ENCODE results near the gene WDFY1.

WDFY1 gene

GRCh38 chr2:223944703-223945531 lies at the start of gene WDFY1:
TSS of gene WDFY1 (minus strand) at chr2:223945335. CDS start at chr2:223945284, 51 bp downstream.
- peak; percentile 80 for DNase-seq

- no peak for DNase-seq
These were observed 49.5 kb upstream of the WDFY1 start for GRCh38 chr2:223994562-223995162.

- DNase-seq: peak; percentile 62
These were observed 48.6 kb upstream of the WDFY1 start for GRCh38 chr2:223993634-223994232.

GRCh38 chr2:223991611-223992010 lies 46.5 kb upstream of the WDFY1 start:
- no peak for DNase-seq

GRCh38 chr2:223989856-223990232 lies 44.7 kb upstream of the WDFY1 start:
- DNase-seq: no peak

- DNase-seq: no peak
These were observed 44.2 kb upstream of the WDFY1 start for GRCh38 chr2:223989206-223989855.

GRCh38 chr2:223981241-223981640 lies 36.1 kb upstream of the WDFY1 start:
- no peak for DNase-seq

- no peak for DNase-seq
These were observed 35.7 kb upstream of the WDFY1 start for GRCh38 chr2:223980803-223981202.

- no peak for DNase-seq
These were observed 35.2 kb upstream of the WDFY1 start for GRCh38 chr2:223980397-223980735.

GRCh38 chr2:223979730-223980396 lies 34.7 kb upstream of the WDFY1 start:
- no peak for DNase-seq

- no peak for DNase-seq
These were observed 33.3 kb upstream of the WDFY1 start for GRCh38 chr2:223978451-223978850.

GRCh38 chr2:223976635-223977226 lies 31.6 kb upstream of the WDFY1 start:
- DNase-seq: no peak

- DNase-seq: no peak
These were observed 28.5 kb upstream of the WDFY1 start for GRCh38 chr2:223973606-223974005.

- DNase-seq: no peak
These were observed 27.5 kb upstream of the WDFY1 start for GRCh38 chr2:223972656-223973102.

- DNase-seq: no peak
These were observed 26.6 kb upstream of the WDFY1 start for GRCh38 chr2:223971731-223972130.

- DNase-seq: peak; percentile 70
These were observed 25.4 kb upstream of the WDFY1 start for GRCh38 chr2:223970343-223971128.

- DNase-seq: no peak
These were observed 24.7 kb upstream of the WDFY1 start for GRCh38 chr2:223969856-223970255.

GRCh38 chr2:223969315-223969714 lies 24.2 kb upstream of the WDFY1 start:
- DNase-seq: no peak

GRCh38 chr2:223967981-223968380 lies 22.8 kb upstream of the WDFY1 start:
- DNase-seq: no peak

- DNase-seq: no peak
These were observed 14.6 kb upstream of the WDFY1 start for GRCh38 chr2:223959688-223960087.

GRCh38 chr2:223957092-223957851 lies 12.1 kb upstream of the WDFY1 start, which contains the start of gene MRPL44:
TSS of gene MRPL44 (plus strand) at chr2:223957463. CDS start at chr2:223957473, 10 bp downstream.
- DNase-seq: peak; percentile 96
